Measurements from ENCODE around the gene HAS3.

DNA sequence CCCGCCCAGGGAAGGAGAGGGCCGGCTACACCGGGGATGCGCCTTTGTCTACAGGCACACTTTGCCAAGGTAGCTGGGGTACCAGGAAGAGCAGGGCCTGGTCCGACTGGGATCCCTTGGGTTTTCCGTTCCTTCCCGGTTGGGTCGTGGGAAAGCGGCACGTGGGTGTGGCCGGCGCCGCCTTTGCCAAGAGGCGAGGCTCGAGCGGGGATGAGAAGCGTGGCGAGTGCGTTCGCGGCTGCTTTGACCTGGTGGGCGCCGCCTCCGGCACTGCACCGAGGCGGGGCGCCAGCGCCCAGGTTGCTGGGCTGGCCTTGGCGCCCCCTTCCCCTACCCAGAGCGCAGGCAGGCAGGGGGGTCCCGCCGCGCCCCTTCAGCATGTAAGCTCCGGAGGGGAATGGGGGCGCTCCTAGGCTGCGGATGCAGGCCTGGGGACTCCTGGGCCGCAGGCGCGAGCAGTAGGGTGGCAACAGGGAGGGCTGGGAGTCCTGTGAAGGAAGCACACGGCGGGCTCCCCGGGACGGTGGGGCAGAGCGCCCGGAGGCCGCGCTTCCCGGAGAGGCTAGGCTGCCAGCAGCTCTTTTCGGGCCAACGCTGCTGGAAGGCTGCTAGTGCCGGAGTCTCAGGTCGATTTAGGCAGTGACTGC, 2.0 kb downstream of the HAS3 start:
- TF ChIP-seq, protein P1, sequence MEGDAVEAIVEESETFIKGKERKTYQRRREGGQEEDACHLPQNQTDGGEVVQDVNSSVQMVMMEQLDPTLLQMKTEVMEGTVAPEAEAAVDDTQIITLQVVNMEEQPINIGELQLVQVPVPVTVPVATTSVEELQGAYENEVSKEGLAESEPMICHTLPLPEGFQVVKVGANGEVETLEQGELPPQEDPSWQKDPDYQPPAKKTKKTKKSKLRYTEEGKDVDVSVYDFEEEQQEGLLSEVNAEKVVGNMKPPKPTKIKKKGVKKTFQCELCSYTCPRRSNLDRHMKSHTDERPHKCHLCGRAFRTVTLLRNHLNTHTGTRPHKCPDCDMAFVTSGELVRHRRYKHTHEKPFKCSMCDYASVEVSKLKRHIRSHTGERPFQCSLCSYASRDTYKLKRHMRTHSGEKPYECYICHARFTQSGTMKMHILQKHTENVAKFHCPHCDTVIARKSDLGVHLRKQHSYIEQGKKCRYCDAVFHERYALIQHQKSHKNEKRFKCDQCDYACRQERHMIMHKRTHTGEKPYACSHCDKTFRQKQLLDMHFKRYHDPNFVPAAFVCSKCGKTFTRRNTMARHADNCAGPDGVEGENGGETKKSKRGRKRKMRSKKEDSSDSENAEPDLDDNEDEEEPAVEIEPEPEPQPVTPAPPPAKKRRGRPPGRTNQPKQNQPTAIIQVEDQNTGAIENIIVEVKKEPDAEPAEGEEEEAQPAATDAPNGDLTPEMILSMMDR (conservative IDR thresholded peaks at IDR 0.05; ENCODE audit: low read length) = no peak
- no peak for TF ChIP-seq EZH2phosphoT487 (IDR thresholded peaks at IDR 0.05; ENCODE audit: borderline replicate concordance)
